Epithelial cell of proximal tubule (primary cell): Measurements from ENCODE around the gene DAPK2. TPM values are rescaled to one million over a fixed set of nuclear protein-coding genes. Genes with fewer than 3 reads are reported as not detected.

Experiments used
- DNase-seq: peaks from one replicate; pipeline ENCODE4 v3.0.0-alpha.2; 2011; ENCODE audit warnings: low read depth
- H3K4me3 ChIP-seq: 2 replicates; pipeline ENCODE4 v1.5.1; 2011; ENCODE audit warnings: low read depth, mild to moderate bottlenecking, low read length
- total RNA-seq: library from RNA; depleted of rRNA; stranded (reverse); fragments of >200 nt; gene quantifications from 2 replicates; pipeline ENCODE4 v1.2.3, GENCODE V29; 2015
- TF ChIP-seq, protein P1 (sequence below): conservative IDR thresholded peaks from 2 replicates; pipeline ENCODE4 v1.5.1; 2012; ENCODE audit warnings: low read depth, mild to moderate bottlenecking, low read length

Gene DAPK2
- total RNA-seq, 1 donor from 2014 or later: 7.3 TPM

DNA sequence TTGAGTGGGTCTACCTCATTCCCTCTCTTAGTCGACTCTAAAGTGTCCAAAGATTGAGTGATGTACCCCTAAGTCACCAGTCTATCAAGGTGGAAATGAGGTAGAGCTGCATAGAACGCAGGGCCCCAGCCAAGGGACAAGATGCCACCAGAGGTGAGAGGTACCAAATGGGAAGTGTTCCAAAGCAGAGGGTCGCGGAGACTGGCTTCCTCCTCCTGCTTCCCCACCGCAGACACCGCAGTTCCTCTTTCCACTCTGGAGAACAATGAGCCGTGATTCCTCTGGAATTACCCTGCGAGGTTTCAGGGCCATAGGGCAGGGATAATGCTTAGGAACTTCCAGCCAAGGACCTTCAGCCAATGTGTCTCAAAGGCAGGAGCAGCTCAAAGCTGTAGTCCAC is 55.8 kb downstream of the DAPK2 start:
- TF ChIP-seq, protein P1, sequence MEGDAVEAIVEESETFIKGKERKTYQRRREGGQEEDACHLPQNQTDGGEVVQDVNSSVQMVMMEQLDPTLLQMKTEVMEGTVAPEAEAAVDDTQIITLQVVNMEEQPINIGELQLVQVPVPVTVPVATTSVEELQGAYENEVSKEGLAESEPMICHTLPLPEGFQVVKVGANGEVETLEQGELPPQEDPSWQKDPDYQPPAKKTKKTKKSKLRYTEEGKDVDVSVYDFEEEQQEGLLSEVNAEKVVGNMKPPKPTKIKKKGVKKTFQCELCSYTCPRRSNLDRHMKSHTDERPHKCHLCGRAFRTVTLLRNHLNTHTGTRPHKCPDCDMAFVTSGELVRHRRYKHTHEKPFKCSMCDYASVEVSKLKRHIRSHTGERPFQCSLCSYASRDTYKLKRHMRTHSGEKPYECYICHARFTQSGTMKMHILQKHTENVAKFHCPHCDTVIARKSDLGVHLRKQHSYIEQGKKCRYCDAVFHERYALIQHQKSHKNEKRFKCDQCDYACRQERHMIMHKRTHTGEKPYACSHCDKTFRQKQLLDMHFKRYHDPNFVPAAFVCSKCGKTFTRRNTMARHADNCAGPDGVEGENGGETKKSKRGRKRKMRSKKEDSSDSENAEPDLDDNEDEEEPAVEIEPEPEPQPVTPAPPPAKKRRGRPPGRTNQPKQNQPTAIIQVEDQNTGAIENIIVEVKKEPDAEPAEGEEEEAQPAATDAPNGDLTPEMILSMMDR: no peak
- no peak for DNase-seq
- H3K4me3 ChIP-seq: no peak overlapping the region

GRCh38 chr15:63987796-63988378 is 58.4 kb downstream of the DAPK2 start:
- no peak for DNase-seq
- TF ChIP-seq, protein P1: no peak

DNA sequence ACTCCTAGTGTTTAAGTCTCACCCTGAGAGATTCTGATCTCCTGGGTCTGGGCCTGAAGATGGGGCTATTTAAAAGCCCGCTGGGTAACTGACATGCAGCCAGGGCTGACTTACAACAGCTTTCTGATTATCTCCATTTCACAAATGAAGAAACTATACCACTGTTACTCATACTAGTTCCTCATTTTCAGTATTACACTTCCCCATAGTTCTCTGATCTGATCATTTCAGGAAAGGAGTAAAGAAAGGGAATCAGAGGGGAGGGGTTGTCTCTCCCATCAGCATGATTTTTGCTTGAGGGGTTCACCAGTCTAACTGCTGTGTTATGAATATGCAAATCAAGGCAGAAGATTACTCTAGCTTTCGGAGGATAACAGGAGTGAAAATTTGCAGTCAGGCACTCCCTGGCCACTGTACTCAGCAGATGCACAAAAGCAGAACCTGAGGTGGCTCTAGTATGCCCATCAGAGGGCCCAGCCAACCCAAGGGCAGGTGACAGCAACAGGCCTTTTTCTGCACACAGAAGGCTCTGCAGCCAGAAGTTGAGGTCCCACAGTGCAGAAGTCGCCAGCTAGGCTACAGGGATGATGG is 59.4 kb downstream of the DAPK2 start:
- no peak overlapping the region for H3K4me3 ChIP-seq
- no peak for DNase-seq
- TF ChIP-seq, protein P1: no peak

More at GRCh38 chr15:63987796-63988378, 58.4 kb downstream of the DAPK2 start:
- no peak overlapping the region for H3K4me3 ChIP-seq

- no peak for DNase-seq
- TF ChIP-seq, protein P1: no peak
- H3K4me3 ChIP-seq: no peak overlapping the region
Observed at GRCh38 chr15:63986185-63986680, 60.1 kb downstream of the DAPK2 start.

GRCh38 chr15:63985221-63986184 is 60.8 kb downstream of the DAPK2 start:
- TF ChIP-seq, protein P1: no peak
- DNase-seq: no peak
- no peak overlapping the region for H3K4me3 ChIP-seq

DNA sequence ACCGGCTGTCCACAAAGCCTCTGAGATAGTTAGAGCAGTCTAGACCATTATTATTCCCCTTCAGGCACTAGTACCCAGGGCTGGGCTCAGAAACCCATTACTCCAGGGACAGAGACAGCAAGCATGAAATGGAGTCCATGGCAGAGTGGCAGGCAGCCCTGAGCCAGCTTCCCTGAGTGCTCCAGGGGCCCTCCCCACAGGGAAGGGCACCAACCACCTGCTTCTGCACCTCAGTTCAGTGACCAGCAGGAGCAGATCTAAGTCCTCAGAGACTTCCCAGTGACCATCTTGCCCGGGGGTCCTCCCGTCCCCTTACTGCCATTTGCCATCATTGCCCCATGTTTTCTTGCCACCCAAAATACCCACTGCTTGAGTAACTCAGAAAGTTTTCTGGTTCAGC is 62.0 kb downstream of the DAPK2 start:
- no peak for DNase-seq
- H3K4me3 ChIP-seq: no peak overlapping the region
- TF ChIP-seq, protein P1: no peak
